DMS79 (cell line): Measurements from ENCODE around the gene KMO.

Source experiments
- DNase-seq: peaks from one replicate; lab custom pipeline; 2025; lab: John Stamatoyannopoulos, UW

KMO gene

DNA sequence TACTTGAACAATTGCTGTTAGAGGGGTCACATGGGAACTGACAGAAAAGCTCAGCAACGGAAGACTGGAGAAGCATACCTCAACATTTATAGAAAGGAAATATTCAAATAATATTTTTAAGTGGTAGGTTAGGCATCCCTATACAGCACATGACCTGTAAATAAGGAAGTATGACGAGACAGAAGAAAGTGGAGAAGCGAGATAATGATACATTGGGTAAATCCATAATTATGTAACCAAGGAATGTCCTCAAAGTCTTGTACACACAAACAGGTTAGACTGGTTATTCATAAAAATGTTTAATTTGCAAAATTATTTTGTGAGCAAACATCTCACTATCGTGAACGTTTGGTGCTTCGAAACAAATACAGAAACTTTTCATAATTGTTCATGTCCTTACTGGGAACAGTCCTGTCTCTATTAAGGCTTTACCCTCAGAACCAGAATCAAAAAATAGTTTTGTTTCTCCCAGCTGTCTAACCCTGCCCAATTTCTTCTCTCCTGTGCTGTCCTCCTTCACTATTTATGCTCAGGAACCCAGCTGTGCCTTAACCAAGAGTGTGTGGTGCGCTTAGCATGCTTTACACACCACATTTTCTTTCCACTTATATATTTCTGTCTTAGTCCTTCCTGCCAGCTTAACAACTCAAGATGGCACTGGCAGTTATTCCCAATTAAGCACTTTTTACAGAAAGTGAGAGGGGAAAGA lies 10.2 kb downstream of the KMO start:
- no peak for DNase-seq

DNA sequence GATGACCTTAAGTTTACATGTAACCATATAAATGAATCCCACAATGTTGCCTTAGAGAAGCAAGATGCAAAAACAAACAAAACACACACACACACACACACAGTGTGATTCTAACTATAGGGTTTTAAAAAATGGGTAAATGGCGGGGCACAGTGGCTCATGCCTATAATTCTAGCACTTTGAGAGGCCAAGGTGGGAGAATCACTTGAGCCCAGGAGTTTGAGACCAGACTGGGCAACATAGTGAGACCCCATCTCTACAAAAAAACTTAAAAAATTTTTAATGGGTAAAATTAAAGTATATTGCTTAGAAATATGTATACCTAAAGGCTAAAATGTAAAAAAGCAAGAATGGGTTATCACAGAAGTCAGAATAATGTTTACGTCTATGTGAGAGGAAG lies 15.8 kb downstream of the KMO start:
- DNase-seq, result no peak

DNA sequence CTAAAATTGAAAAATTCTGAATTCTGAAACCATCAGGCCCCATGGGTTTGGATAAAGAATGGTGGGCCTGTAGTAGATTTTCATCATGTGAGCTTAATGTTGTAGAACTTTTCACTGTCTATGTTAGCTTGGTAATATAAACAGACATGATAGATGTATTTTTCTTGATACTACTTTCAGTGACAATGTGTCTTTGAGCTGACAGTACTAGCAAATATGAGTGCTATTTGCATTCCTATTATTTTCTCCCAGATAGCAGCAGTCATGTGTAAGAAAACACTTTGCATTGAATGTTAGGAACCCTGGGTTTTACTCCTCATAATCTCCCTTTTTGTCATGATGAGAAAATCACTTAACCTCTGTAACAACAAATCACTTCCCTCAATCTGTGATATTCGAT lies 18.1 kb downstream of the KMO start:
- no peak for DNase-seq

DNA sequence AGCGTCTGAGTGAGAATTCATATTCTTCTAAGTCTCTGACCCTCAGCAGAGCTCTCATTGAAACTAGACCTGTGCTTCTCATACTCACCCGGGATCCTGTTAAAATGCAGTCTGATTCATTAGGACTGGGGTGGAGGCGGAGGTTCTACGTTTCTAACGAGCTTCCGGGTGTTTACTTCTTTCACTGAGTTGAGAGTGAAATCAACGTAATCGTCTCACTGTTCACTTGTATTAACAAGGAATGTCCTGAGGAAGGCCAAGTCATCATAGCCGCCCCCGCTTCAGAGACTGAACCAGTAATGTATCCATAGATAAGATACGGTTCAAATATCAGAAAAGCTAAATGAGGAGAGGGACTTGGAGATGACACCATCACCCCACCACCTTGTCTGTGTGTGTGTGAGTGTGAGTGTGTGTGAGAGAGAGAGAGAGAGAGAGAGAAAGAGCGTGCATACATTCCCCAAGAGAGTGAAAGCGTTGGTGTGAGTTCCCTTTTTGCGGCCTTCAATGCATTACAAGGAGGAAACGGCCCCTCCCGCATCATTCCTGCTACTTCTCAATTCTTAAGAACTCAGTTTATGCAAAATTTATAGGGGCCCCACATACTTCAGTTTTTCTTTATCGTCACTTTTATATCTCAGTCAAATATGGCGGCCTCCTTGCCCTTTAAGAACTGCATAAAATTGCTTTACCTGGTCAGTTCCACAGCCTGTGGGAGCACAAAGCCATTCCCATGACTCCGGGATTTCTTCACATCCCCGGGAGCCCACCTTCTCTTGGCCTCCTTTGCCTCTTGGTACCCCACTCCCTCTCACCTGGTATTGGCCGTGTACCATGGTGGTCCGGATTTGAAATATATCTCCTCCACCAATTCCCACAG lies 19.8 kb downstream of the KMO start:
- no peak for DNase-seq

DNA sequence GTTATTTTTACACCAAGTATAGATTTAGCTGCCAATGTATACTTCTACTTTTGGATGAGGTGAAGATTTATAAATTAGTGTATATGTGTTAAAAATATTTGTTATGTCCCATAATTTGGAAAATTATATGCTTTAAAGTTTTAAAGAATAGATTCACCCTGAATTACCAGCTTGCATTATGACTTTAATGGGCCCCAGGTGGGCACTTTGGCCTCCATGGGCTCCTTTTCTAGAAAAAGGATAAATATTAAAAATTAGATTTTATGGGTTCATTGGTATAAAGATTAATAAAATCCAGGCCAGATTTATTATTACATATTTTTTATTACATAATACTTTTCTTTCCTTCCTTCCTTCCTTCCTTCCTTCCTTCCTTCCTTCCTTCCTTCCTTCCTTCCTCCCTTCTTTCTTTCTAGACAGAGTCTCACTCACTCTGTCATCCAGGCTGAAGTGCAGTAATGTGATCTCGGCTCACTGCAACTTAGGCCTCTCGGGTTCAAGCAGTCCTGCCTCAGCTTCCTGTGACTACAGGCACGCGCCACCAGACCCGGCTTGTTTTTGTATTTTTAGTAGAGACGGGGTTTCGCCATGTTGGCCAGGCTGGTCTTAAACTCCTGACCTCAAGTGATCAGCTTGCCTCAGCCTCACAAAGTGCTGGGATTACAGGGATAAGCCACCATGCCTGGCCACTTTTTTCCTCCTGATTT lies 21.9 kb downstream of the KMO start:
- no peak for DNase-seq

DNA sequence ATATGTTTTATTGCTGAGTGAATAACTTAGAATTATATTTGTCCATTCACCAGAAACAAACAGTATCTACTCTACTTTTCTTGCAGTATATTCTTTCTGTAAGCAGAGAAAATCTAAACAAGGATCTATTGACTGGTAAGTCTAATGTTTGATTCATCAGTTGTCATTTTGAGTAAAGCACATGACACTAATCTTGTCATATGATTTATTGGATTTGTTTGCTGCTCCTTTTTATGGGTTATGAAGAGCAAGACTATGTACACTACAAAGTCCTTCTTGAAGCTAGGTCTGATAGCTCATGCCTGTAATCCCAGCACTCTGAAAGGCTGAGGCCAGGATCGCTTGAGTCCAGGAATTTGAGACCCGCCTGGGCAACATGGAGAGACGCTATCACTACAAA lies 23.3 kb downstream of the KMO start:
- DNase-seq, result no peak

DNA sequence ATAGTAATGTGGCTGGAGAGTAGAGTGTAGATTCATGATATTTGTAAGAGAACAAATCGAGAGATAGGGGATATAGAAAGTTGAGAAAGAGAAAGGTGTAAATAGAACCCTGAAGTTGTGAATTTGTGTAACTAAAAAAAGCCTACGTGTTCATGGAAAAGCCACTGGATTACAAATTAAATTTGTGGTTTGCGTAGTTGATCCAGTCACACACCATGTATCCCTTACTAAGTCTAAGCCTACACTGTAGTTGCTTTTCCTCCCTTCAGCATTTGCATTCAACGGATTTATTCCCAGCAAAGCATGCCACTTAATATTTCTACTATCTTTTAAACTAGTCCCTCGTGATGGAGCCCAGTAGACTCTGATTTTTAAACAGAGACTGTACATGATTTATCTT lies 24.9 kb downstream of the KMO start:
- no peak for DNase-seq

DNA sequence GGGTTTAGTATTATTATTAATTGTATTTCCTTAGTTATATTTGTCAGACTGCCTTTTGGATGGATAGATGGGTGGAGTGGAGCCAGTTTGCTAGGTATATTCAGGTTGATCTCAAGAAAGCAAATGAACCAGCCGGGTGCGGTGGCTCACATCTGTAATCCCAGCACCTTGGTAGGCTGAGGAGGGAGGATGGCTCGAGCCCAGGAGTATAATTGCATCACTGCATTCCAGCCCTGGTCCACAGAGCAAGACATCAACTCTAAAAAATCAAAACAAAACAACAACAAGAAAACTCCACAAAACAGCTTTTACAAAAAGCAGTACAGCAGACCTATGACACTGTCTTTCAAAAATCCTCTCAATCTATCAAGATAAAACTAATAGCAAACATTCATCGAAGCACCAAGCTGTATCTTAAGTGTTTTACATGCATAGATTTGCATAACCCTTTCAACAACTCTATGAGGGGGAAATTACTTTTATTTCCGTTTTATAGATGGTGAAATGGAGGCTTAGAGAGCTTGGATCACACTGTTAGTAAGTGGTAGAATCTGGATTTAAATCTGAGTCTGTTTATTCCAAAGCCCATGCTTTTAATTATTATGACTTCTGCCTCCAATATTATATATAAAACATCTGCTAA lies 25.5 kb downstream of the KMO start:
- no peak for DNase-seq

DNA sequence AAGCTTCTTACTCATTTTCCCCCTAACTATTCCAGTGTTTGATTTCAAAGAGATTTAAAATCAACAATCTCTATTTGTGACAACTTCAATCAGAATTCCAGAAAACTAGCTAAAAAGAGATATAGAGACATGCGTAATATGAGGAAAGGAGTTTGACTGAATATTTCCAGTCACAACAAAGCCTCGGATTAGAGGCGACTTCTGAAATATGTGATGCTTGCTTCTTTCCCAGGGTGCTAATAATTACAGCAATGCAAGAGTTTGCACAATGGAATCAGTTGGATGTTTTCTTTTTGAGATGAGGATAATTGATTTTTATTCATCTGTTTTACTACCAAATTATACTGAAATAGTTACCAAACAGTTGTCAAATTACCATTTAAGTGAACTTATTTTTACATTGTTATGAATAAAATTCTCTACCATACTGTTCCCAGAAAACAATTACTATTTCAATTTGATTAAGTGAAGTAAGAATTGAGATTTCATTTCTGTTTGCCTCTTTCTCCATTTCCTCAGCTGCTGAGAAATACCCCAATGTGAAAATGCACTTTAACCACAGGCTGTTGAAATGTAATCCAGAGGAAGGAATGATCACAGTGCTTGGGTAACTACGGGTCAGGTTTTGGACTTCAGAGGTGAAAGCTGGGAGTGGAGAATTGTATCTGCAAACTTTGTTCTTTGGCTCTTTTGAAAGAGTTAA lies 28.1 kb downstream of the KMO start:
- DNase-seq, result no peak

DNA sequence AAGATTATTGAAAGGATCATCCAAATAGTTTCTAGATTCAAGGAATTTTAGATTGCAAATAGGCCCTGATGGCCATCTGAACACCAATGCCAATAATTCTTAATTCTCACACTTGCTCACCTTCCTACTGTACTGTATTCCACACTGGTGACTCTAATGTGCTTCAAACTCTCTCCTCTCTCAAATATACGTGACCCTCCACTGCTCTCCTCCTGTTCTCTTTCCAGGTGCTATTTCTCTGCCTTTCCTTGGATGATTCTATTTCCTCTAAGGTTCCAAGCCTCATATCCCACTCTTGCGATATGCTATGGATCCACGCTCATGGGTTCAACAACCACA lies 28.6 kb downstream of the KMO start:
- DNase-seq, result no peak

DNA sequence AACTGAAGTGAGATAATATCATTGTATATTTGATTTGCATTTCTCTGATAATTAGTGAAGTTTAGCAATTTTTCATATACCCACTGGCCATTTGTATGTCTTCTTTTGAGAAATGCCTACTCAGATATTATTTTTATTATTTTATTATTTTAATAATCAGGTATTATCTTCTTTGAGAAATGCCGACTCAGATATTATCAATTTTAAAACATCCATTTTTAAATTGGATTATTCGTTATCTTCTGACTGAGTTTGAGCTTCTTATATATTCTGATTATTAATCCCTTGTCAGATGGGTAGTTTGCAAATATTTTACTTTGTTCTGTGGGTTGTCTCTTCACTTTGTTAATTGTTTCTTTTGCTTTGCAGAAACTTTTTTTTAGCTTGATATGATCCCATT lies 37.7 kb downstream of the KMO start:
- DNase-seq, result no peak

DNA sequence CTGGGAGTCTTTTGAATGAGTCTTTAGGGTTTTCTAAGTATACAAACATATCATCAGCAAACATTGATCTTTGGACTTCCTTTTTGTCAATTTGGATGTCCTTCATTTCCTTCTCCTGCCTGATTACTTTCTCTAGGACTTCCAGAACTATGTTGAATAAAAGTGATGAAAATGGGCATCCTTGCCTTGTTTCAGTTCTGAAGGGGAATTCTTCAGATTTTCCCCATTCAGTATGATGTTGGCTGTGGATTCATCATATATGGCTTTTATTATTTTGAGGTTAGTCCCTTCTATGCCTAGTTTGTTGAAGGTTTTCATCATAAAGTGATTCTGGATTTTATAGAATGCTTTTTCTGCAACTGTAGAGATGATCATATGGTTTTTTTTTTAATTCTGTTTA lies 42.0 kb downstream of the KMO start:
- DNase-seq, result no peak

DNA sequence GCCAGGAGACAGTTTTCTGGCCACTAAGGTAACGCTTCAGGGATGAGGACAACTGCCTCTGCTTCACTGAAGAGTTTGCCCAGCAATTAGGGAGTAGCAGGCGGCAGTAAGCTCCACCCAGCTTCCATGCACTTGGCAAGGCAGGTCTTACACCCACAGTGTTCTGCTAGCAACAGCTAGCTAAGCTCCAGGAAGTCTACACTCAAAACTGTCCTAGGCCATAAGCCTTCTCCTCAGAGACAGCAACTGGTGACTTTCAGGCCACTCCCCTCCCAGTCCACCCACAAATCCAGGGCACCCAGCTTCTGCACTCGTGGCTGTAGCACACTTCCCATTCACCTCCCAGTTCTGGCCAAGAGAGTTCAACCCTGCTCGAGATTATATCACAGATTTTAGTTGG lies 47.3 kb downstream of the KMO start:
- no peak for DNase-seq

DNA sequence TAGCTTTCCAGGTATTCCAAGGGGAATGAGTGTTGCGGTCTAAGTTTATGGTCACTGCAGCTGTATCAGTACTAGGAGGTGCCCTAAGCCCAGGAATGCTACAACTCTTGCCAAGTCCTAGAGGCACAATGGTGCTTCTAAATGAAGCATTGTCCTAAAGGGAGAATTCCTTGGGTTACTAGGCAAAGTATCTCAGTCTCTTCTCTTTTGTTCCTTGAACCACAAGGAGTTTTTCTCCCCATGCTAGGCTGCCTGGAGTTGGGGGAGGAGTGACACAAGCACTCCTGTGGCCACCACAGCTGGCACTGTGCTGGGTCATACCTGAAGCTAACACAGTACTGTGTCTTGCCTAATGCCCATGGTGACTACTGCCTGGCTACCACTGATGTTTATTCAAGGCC lies 50.7 kb downstream of the KMO start:
- no peak for DNase-seq

DNA sequence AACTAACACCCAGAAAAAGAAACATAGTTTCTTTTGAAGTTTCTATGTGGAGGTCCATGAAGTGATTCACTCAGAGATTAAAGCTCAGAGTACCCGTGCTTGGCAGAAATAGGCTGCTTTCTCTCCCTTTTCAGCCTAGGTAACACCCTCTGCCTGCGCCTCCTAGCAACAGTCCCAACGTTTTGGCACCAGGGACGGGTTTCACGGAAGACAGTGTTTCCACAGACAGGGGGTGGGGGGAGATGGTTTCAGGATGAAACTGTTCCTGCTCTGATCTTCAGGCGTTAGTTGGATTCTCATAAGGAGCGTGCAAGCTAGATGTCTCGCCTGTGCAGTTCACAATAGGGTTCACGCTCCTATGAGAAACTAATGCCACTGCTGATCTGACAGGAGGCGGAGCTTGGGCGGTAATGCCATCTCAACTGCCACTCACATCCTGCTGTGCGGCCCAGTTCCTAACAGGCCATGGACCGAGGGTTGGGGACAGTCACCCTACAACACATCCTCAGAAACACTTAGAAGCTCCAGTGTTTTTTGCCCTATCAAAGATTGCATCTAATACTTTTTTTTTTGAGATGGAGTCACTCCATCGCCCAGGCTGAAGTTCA lies 54.8 kb downstream of the KMO start:
- no peak for DNase-seq

DNA sequence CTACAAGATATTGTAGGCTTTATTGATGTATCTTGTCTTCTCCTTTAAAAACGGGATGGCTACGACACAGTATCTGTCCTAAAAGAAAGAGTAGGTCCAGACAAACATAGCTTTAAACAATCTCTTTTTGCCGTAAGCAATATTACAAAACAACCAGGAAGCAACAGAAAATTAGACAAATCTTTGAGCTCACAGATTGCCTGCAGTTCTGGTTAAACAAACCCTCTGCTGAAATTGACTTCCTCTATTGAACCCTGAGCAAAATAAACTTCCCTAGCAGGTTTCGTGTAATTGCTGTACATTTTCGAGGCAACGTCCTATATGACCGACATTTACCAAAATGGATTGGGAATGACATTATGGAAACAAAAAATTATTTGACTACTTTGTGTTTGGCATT lies 57.3 kb downstream of the KMO start:
- no peak for DNase-seq

DNA sequence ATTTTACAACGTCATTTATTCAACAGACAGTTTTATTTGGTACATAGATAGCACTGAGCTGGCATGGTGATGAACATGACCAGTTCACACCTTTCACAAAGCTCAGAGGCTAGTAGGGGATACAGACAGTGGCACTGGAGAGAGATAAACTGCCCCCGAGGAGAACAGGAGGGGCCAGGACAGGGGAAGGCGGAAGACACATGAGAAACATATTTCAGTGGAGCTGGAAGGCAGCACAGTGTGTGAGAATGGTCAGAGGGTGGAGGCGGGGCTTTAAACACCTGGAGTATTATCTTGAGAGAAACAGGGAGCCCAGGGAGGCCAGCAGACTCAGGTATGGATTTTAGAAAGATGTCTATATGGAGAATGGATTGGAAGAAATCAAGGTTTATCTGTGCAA lies 58.5 kb downstream of the KMO start:
- DNase-seq, result no peak

DNA sequence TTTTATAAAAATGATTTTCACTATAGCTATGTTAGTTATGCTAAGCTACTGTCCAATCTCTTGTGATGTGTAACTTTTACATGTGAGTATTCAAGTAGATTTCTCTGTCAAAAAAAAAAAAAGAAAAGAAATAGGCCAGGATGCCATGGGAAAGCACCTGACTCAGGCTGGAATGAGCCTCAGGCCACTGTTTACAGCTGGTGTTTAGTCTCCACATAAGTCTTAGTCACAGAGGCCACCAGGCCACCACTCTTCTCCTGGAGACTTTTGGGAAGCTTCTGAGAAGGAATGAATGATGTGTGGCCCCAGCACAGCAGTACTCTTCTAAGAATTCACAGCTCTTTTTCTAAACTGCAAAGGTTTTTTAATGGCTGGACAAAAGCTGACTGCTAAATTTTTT lies 59.1 kb downstream of the KMO start:
- DNase-seq, result no peak

DNA sequence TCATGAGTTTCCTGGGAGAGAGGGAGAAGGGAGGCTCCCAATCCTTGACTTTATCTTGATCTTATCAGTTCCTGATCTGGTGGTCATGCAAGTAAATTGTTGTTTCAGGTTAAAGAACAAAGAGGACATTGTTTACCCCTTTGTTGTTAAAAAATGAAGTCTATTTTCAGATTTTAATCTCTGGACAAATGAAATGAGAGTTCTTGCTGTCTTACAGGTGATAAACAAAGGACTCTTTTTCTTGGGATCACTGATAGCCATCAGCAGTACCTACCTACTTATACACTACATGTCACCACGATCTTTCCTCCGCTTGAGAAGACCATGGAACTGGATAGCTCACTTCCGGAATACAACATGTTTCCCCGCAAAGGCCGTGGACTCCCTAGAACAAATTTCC lies 59.6 kb downstream of the KMO start:
- DNase-seq, result no peak

DNA sequence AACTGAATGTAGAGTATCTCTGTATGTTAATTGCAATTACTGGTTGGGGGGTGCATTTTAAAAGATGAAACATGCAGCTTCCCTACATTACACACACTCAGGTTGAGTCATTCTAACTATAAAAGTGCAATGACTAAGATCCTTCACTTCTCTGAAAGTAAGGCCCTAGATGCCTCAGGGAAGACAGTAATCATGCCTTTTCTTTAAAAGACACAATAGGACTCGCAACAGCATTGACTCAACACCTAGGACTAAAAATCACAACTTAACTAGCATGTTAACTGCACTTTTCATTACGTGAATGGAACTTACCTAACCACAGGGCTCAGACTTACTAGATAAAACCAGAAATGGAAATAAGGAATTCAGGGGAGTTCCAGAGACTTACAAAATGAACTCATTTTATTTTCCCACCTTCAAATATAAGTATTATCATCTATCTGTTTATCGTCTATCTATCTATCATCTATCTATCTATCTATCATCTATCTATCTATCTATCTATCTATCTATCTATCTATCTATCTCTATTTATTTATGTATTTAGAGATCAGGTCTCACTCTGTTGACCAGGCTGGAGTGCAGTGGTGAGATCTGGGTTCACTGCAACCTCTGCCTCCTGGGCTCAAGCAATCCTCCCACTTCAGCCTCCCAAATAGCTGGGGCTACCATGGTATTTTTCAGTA lies 60.2 kb downstream of the KMO start:
- no peak for DNase-seq

DNA sequence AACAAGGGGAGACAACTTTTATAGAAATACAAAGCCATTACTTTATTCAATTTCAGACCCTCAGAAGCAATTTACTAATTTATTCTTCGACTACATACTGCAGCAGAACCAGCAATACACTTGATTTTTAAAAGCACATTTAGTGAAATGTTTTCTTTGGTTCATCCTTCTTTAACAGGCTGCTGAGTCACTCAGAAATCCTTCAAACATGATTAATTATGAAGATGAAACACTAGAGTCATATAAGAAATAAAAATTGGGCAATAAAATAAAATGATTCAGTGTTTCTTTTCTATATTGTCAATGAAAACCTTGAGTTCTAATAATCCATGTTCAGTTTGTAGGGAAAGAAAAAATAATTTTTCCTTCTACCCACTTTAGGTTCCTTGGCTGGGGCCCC lies 61.0 kb downstream of the KMO start:
- no peak for DNase-seq
